Stomach (tissue), 9 donors: ENCODE results near the gene SND1. TPM values are rescaled to one million over a fixed set of nuclear protein-coding genes. Genes with fewer than 3 reads are reported as not detected.

Source experiments
- DNase-seq, 2 donors: peaks; one replicate each; pipeline versions ENCODE4 v3.0.0 to v3.0.0-alpha.2; 2013 to 2019
- H3K27ac ChIP-seq, 5 donors: fragments of 200-600 bp in 4 of 5; sonication (generic) in 4 of 5; one replicate each; pipeline ENCODE4 v1.5.1; 2013 to 2019; ENCODE audit warnings: mild to moderate bottlenecking in 1 of 5, moderate library complexity in 1 of 5
- H3K27me3 ChIP-seq, 3 donors: fragments of 200-600 bp; sonication (generic); one replicate each; pipeline ENCODE4 v1.5.1; 2017 to 2019; ENCODE audit warnings: mixed run types in 1 of 3
- H3K36me3 ChIP-seq, 4 donors: fragments of 200-600 bp; sonication (generic); 1 replicate in 3 of 4; 2 replicates in 1 of 4; pipeline ENCODE4 v1.5.1; 2016 to 2019
- H3K4me1 ChIP-seq, 4 donors: fragments of 200-600 bp; sonication (generic); one replicate each; pipeline ENCODE4 v1.5.1; 2016 to 2019
- H3K4me3 ChIP-seq, 4 donors: fragments of 200-600 bp; sonication (generic) in 3 of 4; one replicate each; pipeline ENCODE4 v1.5.1; 2016 to 2019; ENCODE audit warnings: mild to moderate bottlenecking in 1 of 4
- H3K9me3 ChIP-seq, 4 donors: fragments of 200-600 bp; sonication (generic); one replicate each; pipeline ENCODE4 v1.5.1; 2016 to 2019
- CTCF ChIP-seq, 7 experiments: fragments of 450-650 bp in 4 of 7; fragments of 200-600 bp in 3 of 7; sonication (generic) in 3 of 7; IDR thresholded peaks; one replicate each; pipeline ENCODE4 v1.5.1; 2016 to 2019; ENCODE audit warnings: antibody characterized with exemption in 7 of 7, control low read depth in 2 of 7, mild to moderate bottlenecking in 1 of 7
- EP300 ChIP-seq: sonication (generic); formaldehyde crosslinking; IDR thresholded peaks from one replicate; pipeline ENCODE4 v1.6.1; 2017; ENCODE audit warnings: antibody characterized with exemption
- POLR2A ChIP-seq, 4 donors: fragments of 450-650 bp; IDR thresholded peaks; one replicate each; pipeline ENCODE4 v1.6.1; 2016; ENCODE audit warnings: antibody characterized with exemption in 4 of 4, control low read depth in 2 of 4, mild to moderate bottlenecking in 1 of 4, moderate library complexity in 1 of 4
- POLR2AphosphoS5 ChIP-seq, 3 donors: sonication (generic); formaldehyde crosslinking; IDR thresholded peaks; one replicate each; pipeline ENCODE4 v1.6.1; 2016; ENCODE audit warnings: antibody characterized with exemption in 3 of 3
- WGBS, 5 donors: extraction: QIAGEN DNeasy Blood & Tissue Kit in 3 of 5; methylation state at CpG; one replicate each; pipeline versions ENCODE4 v1.1.5 to v1.1.7; 2013 to 2018; 5-methylcytosine and 5-hydroxymethylcytosine counted together
- intact Hi-C: fragments of 100-400 bp; cut with DNase I; formaldehyde crosslinking; loops from one replicate; pipeline ENCODE4 v1.15.1; 2023; ENCODE audit warnings: low total_unique reads
- polyA plus RNA-seq, 3 donors: library from polyadenylated mRNA; stranded (reverse); fragments of 200-250 nt; gene quantifications; one replicate each; pipeline ENCODE4 v1.2.3, GENCODE V29; 2013
- total RNA-seq, 5 donors: library from RNA; depleted of rRNA; stranded (reverse); fragments of >200 nt; gene quantifications; one replicate each; pipeline versions ENCODE4 v1.1.0 to v1.2.3, GENCODE V29; 2014 to 2016
- donor health status: healthy with polysubstance abuse.
- donor health status: Bipolar disorder and iron deficiency.
- donor health status: healthy.

SND1 gene
- total and polyA plus RNA-seq, 8 donors = 63.3 to 799 (median 126) TPM

GRCh38 chr7:128119036-128119435, 467.0 kb downstream of the SND1 start:
- Histone ChIP-seq H3K4me3 (no peak overlapping the region), H3K9me3 (no peaks in the 10 kb centered on the region), H3K4me1 (no peaks in the 10 kb centered on the region), H3K27me3 (peaks cover 0 to 30% (median 3%) of the 10 kb centered on the region in 3 donors), H3K36me3 (no peaks in the 10 kb centered on the region), H3K27ac (no peak overlapping the region)
- no peak for DNase-seq
- TF ChIP-seq POLR2A (IDR thresholded peaks at IDR 0.05) (no peak), EP300 (no peak), POLR2AphosphoS5 (IDR thresholded peaks at IDR 0.05) (no peak), CTCF (IDR thresholded peaks at IDR 0.05) (no peak)
- 76 to 86% (median 82%) methylated on average over 5 of the region's 5 CpGs for WGBS, 5 donors
- intact Hi-C loops = no loop called here

- Histone ChIP-seq H3K36me3 (no peaks in the 10 kb centered on the region), H3K4me1 (no peaks in the 10 kb centered on the region), H3K9me3 (no peaks in the 10 kb centered on the region), H3K4me3 (no peak overlapping the region), H3K27me3 (peaks cover 0 to 30% (median 3%) of the 10 kb centered on the region in 3 donors), H3K27ac (no peak overlapping the region)
- intact Hi-C loops = no loop called here
- WGBS, 5 donors = 93 to 95% (median 94%) methylated on average over 7 of the region's 7 CpGs
- no peak for DNase-seq
- TF ChIP-seq CTCF (IDR thresholded peaks at IDR 0.05) = no peak
Observed at GRCh38 chr7:128120116-128120515, 468.1 kb downstream of the SND1 start.

GRCh38 chr7:128120976-128121490, 469.0 kb downstream of the SND1 start:
- intact Hi-C loops = no loop called here
- H3K36me3 ChIP-seq = no peaks in the 10 kb centered on the region
- peaks cover 0 to 30% (median 3%) of the 10 kb centered on the region in 3 donors for H3K27me3 ChIP-seq
- H3K9me3 ChIP-seq = no peaks in the 10 kb centered on the region
- no peak overlapping the region for H3K4me3 ChIP-seq
- TF ChIP-seq POLR2A (IDR thresholded peaks at IDR 0.05) (no peak), EP300 (no peak), CTCF (IDR thresholded peaks at IDR 0.05) (no peak), POLR2AphosphoS5 (IDR thresholded peaks at IDR 0.05) (no peak)
- no peak overlapping the region for H3K27ac ChIP-seq
- WGBS, 5 donors = 74 to 86% (median 75%) methylated on average over 6 to 7 of the region's 7 CpGs
- H3K4me1 ChIP-seq = no peaks in the 10 kb centered on the region
- no peak for DNase-seq

GRCh38 chr7:128121711-128122530, 469.9 kb downstream of the SND1 start:
- no peak for DNase-seq
- no peaks in the 10 kb centered on the region for H3K36me3 ChIP-seq
- no peaks in the 10 kb centered on the region for H3K9me3 ChIP-seq
- TF ChIP-seq POLR2AphosphoS5 (IDR thresholded peaks at IDR 0.05) = no peak
- no peak for TF ChIP-seq EP300
- no peak for TF ChIP-seq CTCF (IDR thresholded peaks at IDR 0.05)
- TF ChIP-seq POLR2A (IDR thresholded peaks at IDR 0.05) = no peak
- H3K4me3 ChIP-seq = peak overlapping the region in 1 of 4 donors; percentile 19
- peaks cover 0 to 33% (median 3%) of the 10 kb centered on the region in 3 donors for H3K27me3 ChIP-seq
- 64 to 73% (median 69%) methylated on average over 20 to 21 of the region's 21 CpGs for WGBS, 5 donors
- intact Hi-C loops = no loop called here
- H3K27ac ChIP-seq = no peak overlapping the region
- H3K4me1 ChIP-seq = no peaks in the 10 kb centered on the region
